Natural killer cell (primary cell): ENCODE results near the gene SF3B1. TPM values are rescaled to one million over a fixed set of nuclear protein-coding genes. Genes with fewer than 3 reads are reported as not detected.

Source experiments
- ATAC-seq, 3 donors: fragments of 150-1000 bp in 2 of 3; fragments of 200-7000 bp in 1 of 3; cut with Tn5 transposase; 1 replicate in 1 of 3; 2 replicates in 2 of 3; pipeline ENCODE4 v1.10.0; 2021; ENCODE audit warnings: mild to moderate bottlenecking in 2 of 3, moderate library complexity in 2 of 3
- DNase-seq, 2 donors: peaks; one replicate each; pipeline versions ENCODE4 v3.0.0 to v3.0.0-alpha.2; 2013 to 2021; ENCODE audit warnings: mixed read lengths in 1 of 2
- H3K27ac ChIP-seq: one replicate; pipeline ENCODE4 v1.5.1; 2013; ENCODE audit warnings: mild to moderate bottlenecking, low read length
- H3K27me3 ChIP-seq: one replicate; pipeline ENCODE4 v1.6.1; 2013; ENCODE audit warnings: low read length; ENCODE audit not compliant: control insufficient read depth, insufficient read depth
- H3K36me3 ChIP-seq: one replicate; pipeline ENCODE4 v1.6.1; 2013; ENCODE audit warnings: low read length; ENCODE audit not compliant: control insufficient read depth, insufficient read depth
- H3K4me1 ChIP-seq: one replicate; pipeline ENCODE4 v1.6.1; 2013; ENCODE audit warnings: low read length; ENCODE audit not compliant: control insufficient read depth, insufficient read depth
- H3K4me3 ChIP-seq: one replicate; pipeline ENCODE4 v1.5.1; 2013; ENCODE audit warnings: low read length
- H3K9me3 ChIP-seq: one replicate; pipeline ENCODE4 v1.6.1; 2013; ENCODE audit warnings: low read length; ENCODE audit not compliant: control insufficient read depth, insufficient read depth
- H3K27ac Mint-ChIP-seq, 2 donors: one replicate each; pipeline ENCODE4 v1.8.0; 2022; ENCODE audit warnings: mild to moderate bottlenecking in 2 of 2, mixed read lengths in 2 of 2, moderate library complexity in 1 of 2
- H3K27me3 Mint-ChIP-seq, 2 donors: one replicate each; pipeline ENCODE4 v1.8.0; 2022; ENCODE audit warnings: low read depth in 2 of 2, mixed read lengths in 2 of 2
- H3K36me3 Mint-ChIP-seq: one replicate; pipeline ENCODE4 v1.8.0; 2022; ENCODE audit warnings: mixed read lengths
- H3K4me1 Mint-ChIP-seq, 2 donors: one replicate each; pipeline ENCODE4 v1.8.0; 2022; ENCODE audit warnings: mixed read lengths in 2 of 2
- H3K4me3 Mint-ChIP-seq: one replicate; pipeline ENCODE4 v1.8.0; 2022; ENCODE audit warnings: mild to moderate bottlenecking, moderate library complexity, mixed read lengths
- H3K9me3 Mint-ChIP-seq, 2 donors: one replicate each; pipeline ENCODE4 v1.8.0; 2022; ENCODE audit warnings: mixed read lengths in 2 of 2
- CTCF ChIP-seq: fragments of 200-600 bp; IDR thresholded peaks from one replicate; pipeline ENCODE4 v1.8.0; 2022; ENCODE audit warnings: antibody characterized with exemption
- WGBS: methylation state at CpG from one replicate; pipeline ENCODE4 v1.1.7; 2013; ENCODE audit warnings: missing lambda C conversion rate; ENCODE audit not compliant: insufficient coverage; 5-methylcytosine and 5-hydroxymethylcytosine counted together
- intact Hi-C: fragments of 100-400 bp; cut with micrococcal nuclease; formaldehyde crosslinking; loops from one replicate; pipeline ENCODE4 v1.14.2; 2022
- total RNA-seq, 4 donors: library from RNA; stranded (reverse); fragments of 120-200 nt in 1 of 4; gene quantifications; one replicate each; pipeline versions ENCODE4 v1.2.3 to v1.2.4, GENCODE V29; 2013 to 2022

Gene SF3B1
- total RNA-seq, 3 donors from 2014 or later (not counting 1 experiment from before 2014, with no cell fraction given), result 387 to 472 (median 447) TPM

- Histone ChIP-seq H3K4me1 (no peaks in the 10 kb centered on the region), H3K27me3 (no peaks in the 10 kb centered on the region), H3K36me3 (no peaks in the 10 kb centered on the region), H3K9me3 (no peaks in the 10 kb centered on the region), H3K27ac (no peak overlapping the region), H3K4me3 (no peak overlapping the region)
- H3K4me3 Mint-ChIP-seq, result no peak overlapping the region
- DNase-seq (no peak), ATAC-seq (no peak)
- H3K27me3 Mint-ChIP-seq, result peaks cover 4 to 16% of the 10 kb centered on the region in 2 donors
- H3K27ac Mint-ChIP-seq, result no peak overlapping the region
- H3K4me1 Mint-ChIP-seq, result no peaks in the 10 kb centered on the region
- no peaks in the 10 kb centered on the region for H3K9me3 Mint-ChIP-seq
- intact Hi-C loops, result no loop called here
- no peaks in the 10 kb centered on the region for H3K36me3 Mint-ChIP-seq
- no peak for TF ChIP-seq CTCF
These were observed 12.0 kb upstream of the SF3B1 start for GRCh38 chr2:197446844-197447243.

- Histone ChIP-seq H3K36me3 (no peaks in the 10 kb centered on the region), H3K27ac (no peak overlapping the region), H3K9me3 (no peaks in the 10 kb centered on the region), H3K27me3 (no peaks in the 10 kb centered on the region), H3K4me1 (no peaks in the 10 kb centered on the region), H3K4me3 (no peak overlapping the region)
- TF ChIP-seq CTCF, result no peak
- no peak overlapping the region for H3K4me3 Mint-ChIP-seq
- H3K36me3 Mint-ChIP-seq, result no peaks in the 10 kb centered on the region
- no peak for ATAC-seq
- no peaks in the 10 kb centered on the region for H3K9me3 Mint-ChIP-seq
- peaks cover 4 to 16% of the 10 kb centered on the region in 2 donors for H3K27me3 Mint-ChIP-seq
- no peak overlapping the region for H3K27ac Mint-ChIP-seq
- no peaks in the 10 kb centered on the region for H3K4me1 Mint-ChIP-seq
- intact Hi-C loops, result no loop called here
- 60% methylated on average over 1 of the region's 1 CpG for WGBS
- no peak for DNase-seq
These were observed 10.9 kb upstream of the SF3B1 start for GRCh38 chr2:197445746-197446145.

- no peaks in the 10 kb centered on the region for H3K9me3 Mint-ChIP-seq
- DNase-seq (no peak), ATAC-seq (no peak)
- no peaks in the 10 kb centered on the region for H3K36me3 Mint-ChIP-seq
- WGBS, result 49% methylated on average over 5 of the region's 5 CpGs
- H3K27ac Mint-ChIP-seq, result no peak overlapping the region
- no peaks in the 10 kb centered on the region for H3K4me1 ChIP-seq
- no peak overlapping the region for H3K4me3 ChIP-seq
- H3K4me3 Mint-ChIP-seq, result no peak overlapping the region
- H3K27me3 ChIP-seq, result no peaks in the 10 kb centered on the region
- TF ChIP-seq CTCF, result no peak
- H3K36me3 ChIP-seq, result no peaks in the 10 kb centered on the region
- H3K4me1 Mint-ChIP-seq, result no peaks in the 10 kb centered on the region
- H3K27ac ChIP-seq, result no peak overlapping the region
- intact Hi-C loops, result no loop called here
- H3K27me3 Mint-ChIP-seq, result peaks cover 4 to 16% of the 10 kb centered on the region in 2 donors
- H3K9me3 ChIP-seq, result no peaks in the 10 kb centered on the region
These were observed 8.0 kb upstream of the SF3B1 start for GRCh38 chr2:197442857-197443256.

GRCh38 chr2:197437380-197437779 lies 2.6 kb upstream of the SF3B1 start:
- no peak overlapping the region for H3K4me3 ChIP-seq
- ATAC-seq (no peak), DNase-seq (no peak)
- peaks cover 8% of the 10 kb centered on the region for H3K36me3 Mint-ChIP-seq
- H3K27ac ChIP-seq, result no peak overlapping the region
- H3K4me1 Mint-ChIP-seq, result peaks cover 36 to 38% of the 10 kb centered on the region in 2 donors
- H3K9me3 Mint-ChIP-seq, result no peaks in the 10 kb centered on the region
- peaks cover 0 to under 1% of the 10 kb centered on the region in 2 donors for H3K27me3 Mint-ChIP-seq
- 100% methylated on average over 2 of the region's 2 CpGs for WGBS
- no peaks in the 10 kb centered on the region for H3K27me3 ChIP-seq
- no peaks in the 10 kb centered on the region for H3K36me3 ChIP-seq
- no peaks in the 10 kb centered on the region for H3K9me3 ChIP-seq
- intact Hi-C loops, result loop anchor here (5.0 kb wide), 1 partner anchor 80 kb away; the partner anchor contains the start of gene MOB4
- H3K4me1 ChIP-seq, result peaks cover 13% of the 10 kb centered on the region
- H3K4me3 Mint-ChIP-seq, result no peak overlapping the region
- TF ChIP-seq CTCF, result no peak
- H3K27ac Mint-ChIP-seq, result peak overlapping the region; percentile 11 to 16
